OCI-M1 (cell line): Measurements from ENCODE around the gene METTL4.

Experiments
- DNase-seq: peaks from one replicate; lab custom pipeline; 2025; lab: John Stamatoyannopoulos, UW

METTL4 gene

DNA sequence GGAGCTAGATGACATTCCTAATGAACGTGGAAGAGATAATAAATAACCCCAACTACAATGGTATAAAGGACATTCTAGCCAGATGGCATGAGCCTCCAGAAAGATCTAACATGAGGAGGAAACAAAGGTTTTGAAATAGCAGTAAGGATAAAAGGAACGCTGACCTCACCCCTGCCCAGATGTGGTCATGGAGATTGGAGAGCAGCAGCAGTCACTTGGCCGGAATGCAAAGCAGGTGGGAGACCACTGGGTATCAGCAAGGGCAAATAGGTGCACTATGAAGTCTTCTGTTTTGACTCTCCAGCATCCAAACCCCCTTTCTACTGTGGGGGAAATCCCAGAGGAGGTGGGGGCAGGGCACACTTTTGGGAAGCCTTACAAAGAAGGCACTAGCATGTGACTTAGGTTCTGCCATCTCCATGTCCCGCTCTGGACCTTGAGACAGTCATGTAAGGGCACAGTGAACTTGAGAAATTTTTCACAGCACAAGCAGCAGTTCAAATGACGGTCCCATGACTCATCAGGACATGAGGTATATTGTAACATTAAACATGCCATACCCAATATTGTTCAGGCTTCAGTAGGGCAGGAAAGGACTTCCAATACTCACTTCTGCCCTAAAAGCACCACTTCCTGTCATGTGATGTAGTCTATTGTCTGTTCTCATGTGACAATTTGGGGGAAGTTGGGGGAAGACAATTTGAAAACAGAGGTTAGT, 55.2 kb downstream of the METTL4 start:
- DNase-seq: peak; percentile 44

DNA sequence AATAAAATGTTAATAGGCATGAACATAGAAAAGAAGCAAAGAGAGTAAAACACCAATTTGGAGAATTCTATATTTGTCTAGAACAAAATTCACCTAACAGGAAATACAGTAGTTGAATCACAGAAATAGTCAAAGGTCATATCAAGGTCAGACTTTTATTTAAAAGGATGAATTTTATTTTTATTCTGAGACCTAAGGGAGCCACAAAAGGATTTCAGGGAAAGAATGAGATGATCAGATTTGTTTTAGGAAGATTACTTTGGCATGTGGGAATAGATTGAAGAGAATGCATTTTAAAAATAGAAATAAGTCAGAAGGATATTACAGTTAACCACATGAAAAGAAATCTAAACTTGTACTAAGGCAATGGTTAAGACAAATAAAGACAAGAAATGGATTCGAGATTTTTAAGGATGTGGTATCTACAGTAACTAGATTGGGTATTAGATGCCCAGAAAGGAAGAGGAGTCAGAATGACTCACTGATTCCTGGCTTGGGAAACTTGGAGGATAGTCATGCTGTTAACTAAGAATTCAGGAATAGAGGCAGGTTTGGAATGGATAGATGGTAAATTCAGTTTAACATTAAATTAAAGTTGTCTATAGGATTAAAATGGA, 56.0 kb downstream of the METTL4 start:
- no peak for DNase-seq

DNA sequence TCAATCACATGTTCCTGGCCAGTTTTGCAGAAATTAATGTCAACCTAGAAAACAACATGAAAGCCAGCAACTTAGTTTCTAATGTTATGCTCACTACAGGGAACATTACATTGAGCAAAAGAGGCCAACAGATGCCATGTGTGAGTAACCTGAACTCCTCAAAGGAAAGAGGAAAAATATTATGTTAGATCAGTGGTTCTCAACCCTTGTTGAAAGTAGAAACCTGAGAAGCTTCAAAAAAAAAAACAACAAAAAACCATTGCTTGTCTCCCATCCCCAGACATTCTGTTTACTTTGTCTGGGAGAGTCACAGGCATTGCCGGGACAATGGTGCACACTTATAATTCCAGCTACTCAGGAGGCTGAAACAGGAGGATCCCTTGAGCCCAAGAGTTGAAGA, 57.7 kb downstream of the METTL4 start:
- DNase-seq: no peak

DNA sequence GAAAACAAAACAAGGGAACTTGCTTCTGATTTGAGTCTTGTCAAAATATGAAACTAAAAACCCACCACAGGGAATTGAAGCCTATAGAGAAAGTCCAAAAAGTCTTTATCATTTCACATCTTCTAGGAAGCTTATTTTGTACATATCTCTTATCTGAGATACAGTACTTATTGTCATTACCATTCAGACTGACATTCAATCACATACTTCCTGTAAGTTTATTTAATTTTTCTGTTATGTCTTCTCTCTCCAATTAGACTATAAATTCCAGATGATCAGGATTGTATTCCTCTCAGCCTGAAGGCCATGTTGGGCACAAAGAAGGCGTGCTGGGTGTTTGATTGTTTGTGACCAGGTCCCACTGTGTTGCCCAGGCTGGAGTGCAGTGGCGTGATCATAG, 59.2 kb downstream of the METTL4 start:
- no peak for DNase-seq

DNA sequence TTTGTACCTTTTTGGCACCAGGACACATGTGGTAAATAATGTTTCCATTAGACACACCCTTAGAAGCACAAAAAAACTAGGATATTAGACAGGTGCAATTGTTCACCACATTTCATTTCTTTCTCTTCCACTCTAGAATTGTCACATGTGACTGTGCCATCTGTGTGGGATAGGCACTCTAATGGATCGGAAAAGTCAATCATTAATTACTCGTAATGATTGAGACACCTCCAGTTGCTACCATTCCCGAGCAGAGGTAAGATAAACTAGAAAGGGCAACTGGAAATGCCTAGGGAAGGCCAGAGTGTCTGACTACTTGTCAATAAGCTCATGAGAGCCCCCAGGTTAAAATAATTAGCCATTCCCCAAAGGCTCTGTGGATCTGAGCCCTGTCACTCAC, 59.9 kb downstream of the METTL4 start:
- no peak for DNase-seq

DNA sequence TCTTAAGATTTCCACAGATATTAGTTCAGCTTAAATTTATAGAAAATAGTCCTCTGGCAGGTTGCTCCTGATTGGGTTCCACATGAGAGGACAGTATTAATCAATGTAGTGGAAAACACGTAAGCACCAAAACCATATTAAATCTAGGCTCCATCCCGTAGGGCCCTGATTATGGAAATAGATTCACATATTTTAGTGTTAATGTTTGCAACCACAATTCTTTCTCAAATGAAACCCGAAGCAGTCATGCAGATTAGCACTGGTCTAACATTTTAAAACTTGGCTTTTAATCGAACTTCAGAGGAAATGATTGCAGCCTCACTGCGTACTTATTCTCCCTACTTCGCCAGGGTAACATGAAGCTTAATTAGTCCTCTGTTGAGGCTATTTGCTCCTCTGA, 60.9 kb downstream of the METTL4 start:
- no peak for DNase-seq

DNA sequence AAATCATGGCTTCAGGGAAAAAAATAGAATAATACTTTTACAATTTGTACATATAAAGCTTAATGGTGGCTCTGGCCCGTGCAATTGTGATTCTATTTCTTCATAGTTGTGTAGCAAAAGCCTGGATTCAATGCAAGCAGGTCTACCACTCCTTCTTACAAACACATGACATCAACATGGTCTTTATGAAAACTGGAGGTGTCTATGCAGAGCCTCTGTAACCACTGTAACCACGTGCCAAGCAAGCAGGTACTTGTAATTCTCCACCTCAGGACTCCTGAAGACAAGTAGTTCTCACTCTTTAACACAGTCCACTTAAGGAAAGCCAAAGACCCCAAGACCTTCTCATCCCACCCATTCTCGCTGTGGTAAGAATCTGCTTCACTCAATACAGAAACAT, 62.6 kb downstream of the METTL4 start:
- DNase-seq: no peak

DNA sequence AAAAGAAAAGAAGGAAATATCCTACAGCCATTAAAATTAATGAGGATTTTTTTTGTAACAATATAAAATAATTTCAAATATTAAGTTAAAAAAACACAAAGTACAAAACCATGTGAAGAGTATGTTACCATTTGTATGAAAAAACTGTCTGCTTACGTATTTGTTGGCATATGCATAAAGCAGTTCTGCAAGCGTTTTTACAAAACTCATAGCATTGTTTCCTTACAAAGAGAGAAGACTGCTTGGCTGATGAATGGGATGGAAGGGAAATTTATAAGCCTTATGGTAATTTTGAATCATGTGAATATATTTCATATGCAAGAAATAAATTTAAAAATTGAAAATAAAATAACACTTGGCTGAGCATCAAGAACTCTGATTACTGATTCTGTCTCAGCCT, 63.1 kb downstream of the METTL4 start:
- no peak for DNase-seq

DNA sequence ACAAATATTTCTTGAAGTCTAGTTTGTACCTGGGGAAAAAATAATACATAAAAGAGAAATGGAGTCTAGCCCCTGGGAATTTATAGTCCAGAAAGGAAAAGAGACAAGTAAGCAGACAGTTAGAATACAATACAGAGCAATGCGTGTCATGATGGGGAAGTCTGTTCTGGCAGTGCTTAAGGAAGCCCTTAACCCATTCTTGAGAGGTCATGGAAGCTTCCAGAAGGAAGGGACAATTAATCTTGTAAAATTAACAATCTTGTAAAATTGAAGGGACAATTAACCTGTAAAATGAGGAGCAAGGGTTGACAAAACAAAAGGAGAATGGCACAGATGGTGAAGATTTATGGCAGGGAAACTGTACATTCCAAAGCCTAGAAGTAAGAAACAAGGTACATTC, 66.7 kb downstream of the METTL4 start:
- no peak for DNase-seq

DNA sequence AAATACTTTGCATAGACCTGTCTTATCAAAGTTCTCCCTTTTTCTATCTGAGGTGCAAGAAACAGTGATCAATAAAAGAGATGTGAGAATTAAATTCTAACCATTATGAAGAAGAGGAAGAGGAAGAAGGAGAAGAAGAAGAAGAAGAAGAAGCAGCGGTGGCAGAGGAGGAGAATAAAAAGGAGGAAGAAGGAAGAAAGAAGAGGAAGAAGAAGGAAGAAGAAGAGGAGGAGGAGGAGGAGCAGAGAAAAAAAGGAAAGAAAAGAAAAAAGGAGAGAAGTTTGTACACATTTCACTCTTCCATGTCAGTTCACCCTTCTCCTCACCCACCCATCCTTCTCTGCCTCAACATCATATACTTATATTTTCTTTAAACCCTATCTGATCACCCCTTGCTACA, 68.4 kb downstream of the METTL4 start:
- no peak for DNase-seq

DNA sequence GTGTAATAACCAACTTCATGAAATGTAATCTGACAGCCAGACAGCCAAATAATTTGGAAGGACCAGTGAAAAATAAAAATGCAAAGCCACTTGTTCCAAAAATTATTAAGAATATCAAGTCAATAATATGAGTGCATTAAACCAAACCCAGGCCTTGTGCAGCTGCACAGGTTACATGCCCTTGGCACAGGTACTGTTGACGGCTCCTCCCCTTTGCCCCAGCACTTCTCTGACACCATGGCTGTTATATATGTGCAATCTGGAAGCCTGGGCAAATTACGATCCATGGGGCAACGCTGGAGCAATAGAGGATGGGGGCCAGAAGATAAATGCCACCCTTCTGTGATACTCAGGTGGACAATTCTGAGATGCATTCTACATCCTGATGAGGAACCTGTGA, 68.9 kb downstream of the METTL4 start:
- DNase-seq: no peak

DNA sequence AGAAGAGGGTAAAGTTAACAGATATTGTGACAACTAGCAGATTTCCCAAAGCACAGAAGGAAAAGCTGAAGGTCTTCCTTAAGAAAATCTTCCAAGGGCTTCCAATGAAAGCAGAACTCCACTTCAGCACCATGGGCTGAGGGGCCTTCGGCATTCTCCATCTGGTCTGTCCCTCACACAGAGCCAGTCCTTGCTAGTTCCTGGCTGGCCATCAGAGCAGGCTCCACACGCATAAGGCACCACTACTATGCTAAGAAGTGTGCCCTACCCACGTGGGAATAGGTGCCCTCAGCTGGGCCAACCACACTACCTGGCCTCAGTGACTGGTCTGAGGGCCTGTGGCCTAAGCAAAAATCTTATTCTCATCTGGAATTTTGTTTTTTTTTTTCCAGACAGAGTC, 73.5 kb downstream of the METTL4 start:
- DNase-seq: no peak

DNA sequence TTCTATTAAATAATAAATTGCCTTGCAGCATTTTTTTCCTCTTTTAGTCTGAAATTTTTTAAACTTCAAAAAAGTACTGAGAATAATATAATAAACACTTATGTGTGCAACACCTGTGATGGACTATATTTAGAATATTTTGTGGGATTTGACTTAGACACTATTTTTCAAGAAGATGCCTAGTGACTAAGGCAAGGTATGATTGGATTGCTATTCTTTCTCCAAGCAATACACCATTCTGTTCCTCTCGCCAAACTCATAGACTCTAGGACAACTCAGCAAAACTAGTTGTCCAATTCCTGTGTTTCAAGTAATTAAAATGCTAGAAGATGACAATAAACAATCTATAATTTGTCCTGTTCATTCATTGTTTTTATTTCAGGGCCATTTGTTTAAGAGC, 75.9 kb downstream of the METTL4 start:
- DNase-seq: no peak

DNA sequence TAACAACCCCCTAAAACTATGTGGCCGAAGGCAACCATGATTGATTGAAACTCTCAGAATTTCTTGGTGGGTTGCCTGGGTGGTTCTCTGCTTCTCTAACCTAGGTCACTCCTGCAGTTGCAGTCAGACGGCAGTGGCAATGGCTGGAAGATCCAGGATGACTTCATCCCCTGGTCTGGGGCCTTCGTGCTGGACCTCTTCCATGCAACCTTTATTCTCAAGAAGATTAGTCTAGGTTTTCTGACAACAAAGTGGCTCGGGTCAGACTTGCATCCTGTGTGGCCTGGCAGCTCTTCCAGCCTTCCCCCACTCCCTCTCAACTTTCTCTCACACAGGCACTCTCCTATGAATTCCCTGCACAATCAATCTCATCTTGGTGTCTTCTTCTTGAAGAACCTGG, 76.4 kb downstream of the METTL4 start:
- DNase-seq: no peak
